Activated gamma-delta T cell treated with Interleukin-2 at 50 U/mL for 16 hours (primary cell): Measurements from ENCODE around the gene NCAPG2.
"Not testable (repeated sequence)": the region's sequence is repeated elsewhere in the genome, so short reads cannot be mapped to it uniquely, and the experiment has no call there.

Experiments used
- DNase-seq: peaks from one replicate; pipeline ENCODE4 v3.0.0-alpha.2; 2020

The NCAPG2 gene

GRCh38 chr7:158706273-158706704, 1.7 kb upstream of the NCAPG2 start:
- DNase-seq, result no peak

- DNase-seq, result no peak
Measured at GRCh38 chr7:158705234-158705850, 738 bp upstream of the NCAPG2 start.

GRCh38 chr7:158703679-158704523, 703 bp downstream of the NCAPG2 start:
- not testable (repeated sequence) for DNase-seq

GRCh38 chr7:158702944-158703343, 1.7 kb downstream of the NCAPG2 start:
- no peak for DNase-seq

- DNase-seq, result no peak
Measured at GRCh38 chr7:158702196-158702595, 2.4 kb downstream of the NCAPG2 start.

- no peak for DNase-seq
Measured at GRCh38 chr7:158700008-158700407, 4.6 kb downstream of the NCAPG2 start.

- DNase-seq, result no peak
Measured at GRCh38 chr7:158699341-158699740, 5.3 kb downstream of the NCAPG2 start.

GRCh38 chr7:158698657-158699195, 5.9 kb downstream of the NCAPG2 start:
- DNase-seq, result no peak

- DNase-seq, result not testable (repeated sequence)
Measured at GRCh38 chr7:158697597-158697996, 7.0 kb downstream of the NCAPG2 start.

- peak; percentile 55 for DNase-seq
Measured at GRCh38 chr7:158695726-158696452, 8.7 kb downstream of the NCAPG2 start.

GRCh38 chr7:158695056-158695455, 9.5 kb downstream of the NCAPG2 start:
- no peak for DNase-seq

- no peak for DNase-seq
Measured at GRCh38 chr7:158694650-158695049, 10.0 kb downstream of the NCAPG2 start.

- no peak for DNase-seq
Measured at GRCh38 chr7:158689488-158689887, 15.1 kb downstream of the NCAPG2 start.

- DNase-seq, result no peak
Measured at GRCh38 chr7:158687406-158687805, 17.2 kb downstream of the NCAPG2 start.

- DNase-seq, result no peak
Measured at GRCh38 chr7:158685693-158686092, 18.9 kb downstream of the NCAPG2 start.

GRCh38 chr7:158684329-158684728, 20.3 kb downstream of the NCAPG2 start:
- DNase-seq, result no peak

GRCh38 chr7:158683541-158683940, 21.1 kb downstream of the NCAPG2 start:
- DNase-seq, result no peak

GRCh38 chr7:158682456-158682855, 22.1 kb downstream of the NCAPG2 start:
- no peak for DNase-seq

- no peak for DNase-seq
Measured at GRCh38 chr7:158680754-158681153, 23.9 kb downstream of the NCAPG2 start.

- no peak for DNase-seq
Measured at GRCh38 chr7:158676906-158677305, 27.7 kb downstream of the NCAPG2 start.

- no peak for DNase-seq
Measured at GRCh38 chr7:158676171-158676840, 28.3 kb downstream of the NCAPG2 start.

- no peak for DNase-seq
Measured at GRCh38 chr7:158672975-158673374, 31.6 kb downstream of the NCAPG2 start.

- not testable (repeated sequence) for DNase-seq
Measured at GRCh38 chr7:158668086-158668485, 36.5 kb downstream of the NCAPG2 start.
